DMS 273 (cell line): ENCODE measurements around the gene STX5.
"Not testable (repeated sequence)": the region's sequence is repeated elsewhere in the genome, so short reads cannot be mapped to it uniquely, and the experiment has no call there.

Source experiments
- DNase-seq: peaks from one replicate; lab custom pipeline; 2025; ENCODE audit not compliant: unreplicated experiment; lab: John Stamatoyannopoulos, UW

STX5 gene

GRCh38 chr11:62788991-62789390, 42.9 kb downstream of the STX5 start:
- no peak for DNase-seq

GRCh38 chr11:62787005-62787759, 44.7 kb downstream of the STX5 start, which contains the start of gene TMEM179B:
TSS of gene TMEM179B (plus strand) at chr11:62787402. CDS start at chr11:62787432, 30 bp downstream.
- DNase-seq: peak; percentile 98

- peak; percentile 90 for DNase-seq
These were observed 45.4 kb downstream of the STX5 start for GRCh38 chr11:62786318-62787004.

GRCh38 chr11:62782753-62783152, 49.1 kb downstream of the STX5 start:
- no peak for DNase-seq

DNA sequence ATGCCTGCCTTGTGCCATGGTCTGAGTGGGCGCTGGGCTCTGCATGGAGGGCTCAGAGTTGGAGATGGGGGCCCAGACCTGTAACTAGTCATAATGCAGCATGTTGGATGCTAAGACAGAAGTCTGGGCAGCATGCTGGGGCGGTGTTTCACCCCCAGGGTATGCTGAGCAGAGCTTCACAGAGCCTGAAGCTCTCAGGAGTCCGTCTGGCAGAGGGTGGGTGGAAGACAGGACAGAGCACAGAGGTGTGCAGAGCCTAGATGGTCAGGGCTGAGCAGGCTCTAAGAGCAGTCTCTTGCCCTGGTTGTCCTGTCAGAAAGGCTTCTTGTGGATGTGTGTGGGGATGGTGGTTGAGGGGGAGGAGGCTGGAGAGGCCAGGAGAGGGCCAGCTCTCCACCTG, 53.4 kb downstream of the STX5 start:
- no peak for DNase-seq

- no peak for DNase-seq
These were observed 54.5 kb downstream of the STX5 start for GRCh38 chr11:62777389-62777788.

DNA sequence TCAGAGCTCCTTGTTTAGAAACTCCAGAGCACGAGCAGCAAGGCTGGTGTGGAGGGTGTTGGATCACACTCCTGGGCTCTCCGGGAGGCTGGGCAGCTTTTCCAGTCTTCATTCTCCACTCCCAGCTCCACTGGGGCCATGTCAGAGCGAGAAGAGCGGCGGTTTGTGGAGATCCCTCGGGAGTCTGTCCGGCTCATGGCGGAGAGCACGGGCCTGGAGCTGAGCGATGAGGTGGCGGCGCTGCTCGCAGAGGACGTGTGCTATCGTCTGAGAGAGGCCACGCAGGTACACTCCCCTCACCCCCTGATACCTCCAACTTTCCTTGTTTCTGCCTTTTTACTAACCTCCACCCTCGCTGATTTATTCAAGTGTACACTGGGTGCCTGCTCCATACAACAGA, 56.2 kb downstream of the STX5 start:
- no peak for DNase-seq

- no peak for DNase-seq
These were observed 57.4 kb downstream of the STX5 start for GRCh38 chr11:62774407-62774806.

DNA sequence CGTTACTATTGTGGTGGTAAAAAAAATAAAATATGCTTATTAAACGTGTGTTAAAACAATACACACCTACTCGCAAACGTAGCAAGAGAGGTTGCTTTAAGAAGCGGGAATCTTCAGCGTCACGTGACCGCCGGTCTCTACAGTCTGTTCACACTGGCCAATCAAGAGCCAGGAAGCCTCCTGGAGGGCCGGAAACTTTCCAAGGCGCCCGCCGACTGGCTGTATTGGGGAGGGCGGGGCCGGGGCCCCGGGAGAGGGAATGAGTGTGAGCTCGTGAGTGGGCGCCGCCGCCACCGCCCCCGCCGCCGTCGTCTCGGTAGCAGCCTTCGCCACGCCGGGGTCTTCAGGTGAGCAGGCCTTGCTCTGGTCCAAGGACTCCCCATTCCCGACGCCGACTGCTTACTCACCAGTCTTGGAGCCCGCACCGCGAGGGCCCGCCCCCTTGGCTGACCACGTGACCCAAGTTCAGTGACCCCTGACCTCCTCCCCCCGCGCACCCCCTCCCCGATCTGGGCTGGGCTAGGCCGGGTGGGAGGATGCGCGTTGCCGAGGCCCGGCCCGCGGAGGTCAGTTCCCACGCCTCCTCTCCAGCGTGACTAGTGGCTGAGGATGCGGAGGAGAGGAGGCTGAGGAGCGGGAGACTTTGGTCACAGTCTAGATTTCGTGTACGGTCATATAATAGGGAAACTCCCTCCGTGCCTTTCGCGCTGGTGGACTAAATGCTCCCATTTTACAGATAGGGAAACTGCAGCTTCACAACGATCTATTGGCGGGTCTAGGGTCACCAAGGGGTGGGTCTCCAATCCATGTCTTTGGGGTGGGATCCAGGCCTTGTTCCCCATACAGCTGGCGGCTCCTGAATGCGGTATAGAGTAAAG, 60.5 kb downstream of the STX5 start, which contains the start of gene TAF6L:
Gene TAF6L, plus strand, starts transcription at position 253 of the 878 bp plus-strand sequence. CDS start 4,388 bp downstream, outside the sequence.
- DNase-seq: peak; percentile 98

GRCh38 chr11:62770778-62771143, 61.1 kb downstream of the STX5 start:
- no peak for DNase-seq

GRCh38 chr11:62760867-62761227, 71.0 kb downstream of the STX5 start:
- not testable (repeated sequence) for DNase-seq

DNA sequence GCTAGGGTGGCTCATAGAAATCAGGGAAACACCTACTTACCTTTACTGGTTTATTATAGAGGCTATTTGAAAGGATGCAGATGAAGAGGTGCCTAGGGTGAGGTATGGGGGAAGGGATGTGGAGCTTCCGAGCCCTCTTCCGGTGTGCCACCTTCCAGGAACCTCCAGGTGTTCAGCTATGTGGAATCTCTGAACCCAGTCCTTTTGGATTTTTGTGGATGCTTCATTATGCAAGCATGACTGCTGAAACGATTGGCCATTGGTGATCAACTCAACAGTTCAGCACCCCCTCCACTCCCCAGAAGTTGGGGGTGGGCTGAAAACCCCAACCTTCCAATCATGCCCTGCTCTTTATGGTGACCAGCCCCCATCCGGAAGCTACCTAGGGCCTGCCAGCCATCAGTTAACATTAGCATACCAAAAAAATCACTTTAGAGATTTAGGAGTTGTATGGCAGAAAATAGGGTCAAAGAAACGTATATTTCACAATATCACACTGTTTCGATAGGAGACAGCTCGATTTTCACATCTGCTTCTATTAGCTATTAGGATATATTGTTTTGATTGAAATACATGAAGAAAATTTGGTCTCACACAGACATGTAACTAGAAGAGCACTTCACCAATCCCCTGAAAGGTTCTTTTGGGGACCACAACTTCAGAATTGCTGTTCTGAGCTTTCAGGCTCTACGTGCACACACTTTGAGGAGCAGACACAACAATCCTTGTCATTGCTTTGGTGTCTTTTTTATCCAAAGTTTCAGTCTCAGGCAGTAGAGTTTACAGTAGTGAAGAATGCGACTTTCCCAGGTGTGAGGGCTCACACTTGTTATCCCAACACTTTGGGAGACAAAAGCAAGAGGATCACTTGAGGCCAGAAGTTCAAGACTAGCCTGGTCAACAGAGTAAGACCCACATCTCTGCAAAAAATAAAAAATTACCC, 73.7 kb downstream of the STX5 start:
- no peak for DNase-seq
